Measurements from ENCODE around the gene HOXA6.

Gene HOXA6

DNA sequence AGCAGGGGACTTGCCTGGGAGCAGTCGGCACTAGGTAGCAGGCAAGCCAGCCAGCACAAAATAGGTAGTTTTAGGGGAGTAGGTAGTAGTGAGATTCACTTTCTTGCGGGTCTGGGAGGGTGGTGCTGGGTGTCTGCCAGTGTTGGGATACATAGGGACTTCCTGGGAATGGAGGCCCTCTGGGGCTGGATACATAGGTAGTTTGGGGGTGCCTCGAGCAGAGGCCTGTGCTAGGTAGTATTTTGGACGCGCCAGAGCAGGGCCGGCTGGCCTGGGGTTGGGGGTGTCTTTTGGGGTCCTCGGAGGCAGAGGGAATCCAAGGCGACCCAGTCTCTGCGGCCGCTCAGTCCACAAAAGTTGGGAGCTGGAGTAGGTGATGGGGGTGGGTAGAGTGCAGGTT lies 6.8 kb upstream of the HOXA6 start:
- Histone ChIP-seq H3K27ac (ENCODE audit: low read length) (no peak overlapping the region), H3K79me2 (ENCODE audit: insufficient read depth, low read length) (peaks cover 22% of the 10 kb centered on the region), H3K4me2 (ENCODE audit: insufficient read depth, low read length) (no peak overlapping the region), H3K9me3 (ENCODE audit: insufficient read depth, low read length, severe bottlenecking) (no peaks in the 10 kb centered on the region), H2AFZ (ENCODE audit: low read depth, low read length) (no peak overlapping the region), H3K9ac (ENCODE audit: low read depth, low read length) (no peak overlapping the region), H3K36me3 (ENCODE audit: insufficient read depth, low read length) (no peaks in the 10 kb centered on the region), H4K20me1 (ENCODE audit: insufficient read depth, low read length) (no peaks in the 10 kb centered on the region), H3K4me1 (ENCODE audit: insufficient read depth, low read length) (peaks cover 31% of the 10 kb centered on the region), H3K27me3 (ENCODE audit: insufficient read depth, low read length, poor library complexity) (no peaks in the 10 kb centered on the region), H3K4me3 (ENCODE audit: low read depth in 1 of 2, low read length in 2 of 2) (no peak overlapping the region)
- TF ChIP-seq, protein P1, sequence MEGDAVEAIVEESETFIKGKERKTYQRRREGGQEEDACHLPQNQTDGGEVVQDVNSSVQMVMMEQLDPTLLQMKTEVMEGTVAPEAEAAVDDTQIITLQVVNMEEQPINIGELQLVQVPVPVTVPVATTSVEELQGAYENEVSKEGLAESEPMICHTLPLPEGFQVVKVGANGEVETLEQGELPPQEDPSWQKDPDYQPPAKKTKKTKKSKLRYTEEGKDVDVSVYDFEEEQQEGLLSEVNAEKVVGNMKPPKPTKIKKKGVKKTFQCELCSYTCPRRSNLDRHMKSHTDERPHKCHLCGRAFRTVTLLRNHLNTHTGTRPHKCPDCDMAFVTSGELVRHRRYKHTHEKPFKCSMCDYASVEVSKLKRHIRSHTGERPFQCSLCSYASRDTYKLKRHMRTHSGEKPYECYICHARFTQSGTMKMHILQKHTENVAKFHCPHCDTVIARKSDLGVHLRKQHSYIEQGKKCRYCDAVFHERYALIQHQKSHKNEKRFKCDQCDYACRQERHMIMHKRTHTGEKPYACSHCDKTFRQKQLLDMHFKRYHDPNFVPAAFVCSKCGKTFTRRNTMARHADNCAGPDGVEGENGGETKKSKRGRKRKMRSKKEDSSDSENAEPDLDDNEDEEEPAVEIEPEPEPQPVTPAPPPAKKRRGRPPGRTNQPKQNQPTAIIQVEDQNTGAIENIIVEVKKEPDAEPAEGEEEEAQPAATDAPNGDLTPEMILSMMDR (IDR thresholded peaks at IDR 0.05; ENCODE audit: borderline replicate concordance, extremely low read depth, low read length, poor library complexity, severe bottlenecking): no peak
- no peak for TF ChIP-seq EZH2 (IDR thresholded peaks at IDR 0.05; ENCODE audit: borderline replicate concordance, low read depth, low read length, severe bottlenecking)
- no peak for ATAC-seq (ENCODE audit: insufficient read depth, low read depth)
- DNase-seq: no peak

DNA sequence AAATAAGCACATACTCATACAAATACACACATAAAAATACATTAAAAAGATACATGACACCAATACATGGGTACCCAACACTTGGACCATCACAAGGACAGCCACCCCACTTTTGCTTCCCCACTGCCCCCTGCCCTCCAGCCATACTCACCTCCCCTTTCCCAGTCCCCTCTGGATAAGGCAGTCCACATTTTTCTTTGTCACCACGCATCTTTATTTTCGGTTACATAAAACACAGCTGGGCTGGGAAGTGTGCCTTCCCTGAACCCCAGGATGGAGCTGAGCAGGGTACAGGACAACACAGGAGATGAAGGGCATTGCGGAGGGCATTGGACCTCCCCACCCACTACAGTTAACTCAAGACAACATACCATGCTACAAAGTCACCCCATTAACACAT lies 6.0 kb upstream of the HOXA6 start:
- Histone ChIP-seq H3K4me3 (ENCODE audit: low read depth in 1 of 2, low read length in 2 of 2) (no peak overlapping the region), H3K27ac (ENCODE audit: low read length) (no peak overlapping the region), H2AFZ (ENCODE audit: low read depth, low read length) (no peak overlapping the region), H3K4me2 (ENCODE audit: insufficient read depth, low read length) (no peak overlapping the region), H4K20me1 (ENCODE audit: insufficient read depth, low read length) (no peaks in the 10 kb centered on the region), H3K9me3 (ENCODE audit: insufficient read depth, low read length, severe bottlenecking) (no peaks in the 10 kb centered on the region), H3K4me1 (ENCODE audit: insufficient read depth, low read length) (peaks cover 40% of the 10 kb centered on the region), H3K9ac (ENCODE audit: low read depth, low read length) (no peak overlapping the region), H3K36me3 (ENCODE audit: insufficient read depth, low read length) (no peaks in the 10 kb centered on the region), H3K79me2 (ENCODE audit: insufficient read depth, low read length) (peaks cover 31% of the 10 kb centered on the region), H3K27me3 (ENCODE audit: insufficient read depth, low read length, poor library complexity) (no peaks in the 10 kb centered on the region)
- DNase-seq (no peak), ATAC-seq (ENCODE audit: insufficient read depth, low read depth) (no peak)
- no peak for TF ChIP-seq EZH2 (IDR thresholded peaks at IDR 0.05; ENCODE audit: borderline replicate concordance, low read depth, low read length, severe bottlenecking)
- TF ChIP-seq, protein P1 (IDR thresholded peaks at IDR 0.05; ENCODE audit: borderline replicate concordance, extremely low read depth, low read length, poor library complexity, severe bottlenecking): no peak

DNA sequence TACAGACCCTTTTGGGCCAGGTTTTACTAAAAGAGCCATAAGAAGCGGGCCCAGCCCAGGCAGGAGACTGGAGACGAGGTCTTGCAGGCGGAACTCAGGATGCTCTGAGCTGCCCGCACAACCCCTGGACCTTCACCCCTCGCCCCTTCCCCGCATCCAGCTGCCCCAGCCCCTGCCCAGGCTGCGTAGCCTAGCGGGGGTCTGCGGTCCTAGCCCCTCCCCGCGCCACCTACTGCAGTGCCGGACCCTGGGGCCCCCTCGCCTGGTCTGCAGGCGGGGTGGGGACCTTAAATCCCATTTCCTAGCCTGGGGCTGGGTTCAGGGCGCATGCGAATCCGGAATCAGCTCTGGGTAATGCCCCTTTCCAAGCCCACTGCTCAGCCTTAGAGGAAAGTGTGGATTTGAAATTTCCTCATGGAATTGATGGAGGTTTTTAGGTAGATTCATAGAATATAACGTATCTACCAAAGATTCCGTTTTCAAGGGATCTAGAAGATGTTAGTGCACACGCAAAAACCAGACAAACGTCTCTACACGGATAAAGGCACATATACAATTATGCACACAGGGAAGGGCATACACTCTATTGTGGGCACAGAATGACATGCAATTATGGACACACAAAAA lies 5.4 kb upstream of the HOXA6 start:
- H3K9me3 ChIP-seq (ENCODE audit: insufficient read depth, low read length, severe bottlenecking): no peaks in the 10 kb centered on the region
- no peaks in the 10 kb centered on the region for H4K20me1 ChIP-seq (ENCODE audit: insufficient read depth, low read length)
- no peaks in the 10 kb centered on the region for H3K27me3 ChIP-seq (ENCODE audit: insufficient read depth, low read length, poor library complexity)
- no peak overlapping the region for H3K4me3 ChIP-seq (ENCODE audit: low read depth in 1 of 2, low read length in 2 of 2)
- no peak overlapping the region for H2AFZ ChIP-seq (ENCODE audit: low read depth, low read length)
- no peak for ATAC-seq (ENCODE audit: insufficient read depth, low read depth)
- H3K9ac ChIP-seq (ENCODE audit: low read depth, low read length): no peak overlapping the region
- no peak overlapping the region for H3K4me2 ChIP-seq (ENCODE audit: insufficient read depth, low read length)
- peaks cover 45% of the 10 kb centered on the region for H3K4me1 ChIP-seq (ENCODE audit: insufficient read depth, low read length)
- H3K27ac ChIP-seq (ENCODE audit: low read length): no peak overlapping the region
- H3K36me3 ChIP-seq (ENCODE audit: insufficient read depth, low read length): no peaks in the 10 kb centered on the region
- H3K79me2 ChIP-seq (ENCODE audit: insufficient read depth, low read length): peaks cover 36% of the 10 kb centered on the region
- DNase-seq: no peak
- no peak for TF ChIP-seq EZH2 (IDR thresholded peaks at IDR 0.05; ENCODE audit: borderline replicate concordance, low read depth, low read length, severe bottlenecking)
- TF ChIP-seq, protein P1 (IDR thresholded peaks at IDR 0.05; ENCODE audit: borderline replicate concordance, extremely low read depth, low read length, poor library complexity, severe bottlenecking): no peak

All from DND-41 (cell line).